Heart left ventricle (tissue), 16 donors: ENCODE measurements around the gene USP54. TPM values are rescaled to one million over a fixed set of nuclear protein-coding genes. Genes with fewer than 3 reads are reported as not detected.

Experiments
- ATAC-seq, 4 donors: fragments of 200-7000 bp; cut with Tn5 transposase; one replicate each; pipeline ENCODE4 v1.9.1; 2020 to 2022; ENCODE audit warnings: moderate library complexity in 4 of 4, mild to moderate bottlenecking in 3 of 4, moderate number of reproducible peaks in 1 of 4
- DNase-seq, 5 donors: peaks; one replicate each; pipeline ENCODE4 v3.0.0-alpha.2; 2020
- H3K27ac ChIP-seq, 12 donors: fragments of 200-600 bp; sonication (generic) in 4 of 12; one replicate each; pipeline versions ENCODE4 v1.5.0 to v1.8.0; 2016 to 2022; ENCODE audit warnings: mild to moderate bottlenecking in 2 of 12
- H3K27me3 ChIP-seq, 9 donors: fragments of 200-600 bp; sonication (generic) in 2 of 9; one replicate each; pipeline versions ENCODE4 v1.5.1 to v1.8.0; 2016 to 2022; ENCODE audit warnings: mild to moderate bottlenecking in 3 of 9
- H3K36me3 ChIP-seq, 9 donors: fragments of 200-600 bp; sonication (generic) in 2 of 9; one replicate each; pipeline versions ENCODE4 v1.5.0 to v1.8.0; 2018 to 2022; ENCODE audit warnings: mild to moderate bottlenecking in 2 of 9
- H3K4me1 ChIP-seq, 12 donors: fragments of 200-600 bp; sonication (generic) in 4 of 12; one replicate each; pipeline versions ENCODE4 v1.5.0 to v1.8.0; 2016 to 2022; ENCODE audit warnings: mild to moderate bottlenecking in 3 of 12
- H3K4me3 ChIP-seq, 12 donors: fragments of 200-600 bp; sonication (generic) in 4 of 12; one replicate each; pipeline versions ENCODE4 v1.5.0 to v1.8.0; 2017 to 2022; ENCODE audit warnings: mild to moderate bottlenecking in 9 of 12, moderate library complexity in 4 of 12
- H3K9me3 ChIP-seq, 12 donors: fragments of 200-600 bp; sonication (generic) in 4 of 12; one replicate each; pipeline versions ENCODE4 v1.5.0 to v1.8.0; 2016 to 2022; ENCODE audit warnings: mild to moderate bottlenecking in 1 of 12
- CTCF ChIP-seq, 12 donors: fragments of 200-600 bp; sonication (generic) in 4 of 12; IDR thresholded peaks; one replicate each; pipeline versions ENCODE4 v1.5.0 to v1.8.0; 2018 to 2022; ENCODE audit warnings: antibody characterized with exemption in 12 of 12, mild to moderate bottlenecking in 5 of 12
- POLR2A ChIP-seq, 2 donors: fragments of 450-650 bp; IDR thresholded peaks; one replicate each; pipeline ENCODE4 v1.6.1; 2017; ENCODE audit warnings: antibody characterized with exemption in 2 of 2, mild to moderate bottlenecking in 2 of 2, moderate library complexity in 2 of 2
- WGBS, 4 donors: extraction: QIAGEN DNeasy Blood & Tissue Kit in 2 of 4; methylation state at CpG; one replicate each; pipeline versions ENCODE4 v1.1.5 to v1.1.7; 2013 to 2018; 5-methylcytosine and 5-hydroxymethylcytosine counted together
- intact Hi-C, 10 donors: fragments of 100-400 bp; cut with DNase I; formaldehyde crosslinking; loops; one replicate each; pipeline versions ENCODE4 v1.11.1 to v1.14.2; 2022
- polyA plus RNA-seq, 2 donors: library from polyadenylated mRNA; stranded (reverse); fragments of 200-250 nt; gene quantifications; one replicate each; pipeline ENCODE4 v1.2.3, GENCODE V29; 2013
- total RNA-seq, 9 donors: library from RNA; depleted of rRNA in 2 of 9; stranded (reverse); fragments of >200 nt in 2 of 9; fragmentation: NEBNext Ultra II Directional in 3 of 9; extraction: Animal tissue kit (Norgen Biotek cat#: 25700) in 3 of 9; gene quantifications; one replicate each; pipeline versions ENCODE4 v1.1.0 to v1.2.4, GENCODE V29; 2016 to 2023
- donor health status: ischemic (EF 13 %, LVEDD 7.1; RV severe dilation, severe dysfunction).
- donor health status: healthy with polysubstance abuse.
- donor health status: DM: no; HTN: yes; CAD: no.
- donor health status: DM: no; HTN: no; CAD: no.
- donor health status: ischemic (EF 25% LVEDD 6.9; RV normal size, moderate dysfunction).
- donor health status: ischemic (EF 25% LVEDD 5.7; RV mildly dilated, moderate dysfunction).
- donor health status: healthy.
- donor health status: DM: yes; HTN: yes; CAD: no.
- donor health status: ischemic (EF 35%, LVEDD 5.7; RV mildly dilated, moderate dysfunction).
- donor health status: nonischemic (EF 11% LVEDD 7.7; RV severe dilation, severe dysfunction).
- donor health status: DM: yes; HTN: yes; CAD: no.
- donor health status: PGD.
- donor health status: ischemic (EF 29% LVEDD 5.4; RV normal size, mild dysfunction).
- donor health status: nonischemic (EF 23%, LVEDD 6.1; RV moderate dilation, normal function).

The USP54 gene
- total and polyA plus RNA-seq, 11 donors = 9.1 to 37.3 (median 18.4) TPM

GRCh38 chr10:73460897-73461296, 130.2 kb downstream of the USP54 start:
- intact Hi-C loops = no loop called here
- Histone ChIP-seq H3K4me3 (no peak overlapping the region), H3K36me3 (peaks cover 0 to 94% (median 58%) of the 10 kb centered on the region in 9 donors), H3K9me3 (no peaks in the 10 kb centered on the region), H3K27ac (no peak overlapping the region), H3K4me1 (peaks cover 0 to 9% (median 0%) of the 10 kb centered on the region in 12 donors), H3K27me3 (no peaks in the 10 kb centered on the region)
- WGBS, 4 donors = 97 to 98% (median 98%) methylated on average over 4 of the region's 4 CpGs
- ATAC-seq (no peak), DNase-seq (no peak)
- no peak for TF ChIP-seq POLR2A (IDR thresholded peaks at IDR 0.05)
- no peak for TF ChIP-seq CTCF (IDR thresholded peaks at IDR 0.05)

- Histone ChIP-seq H3K36me3 (peaks cover 0 to 89% (median 54%) of the 10 kb centered on the region in 9 donors), H3K27ac (no peak overlapping the region), H3K4me1 (peaks cover 0 to 9% (median 0%) of the 10 kb centered on the region in 12 donors), H3K4me3 (no peak overlapping the region), H3K27me3 (no peaks in the 10 kb centered on the region), H3K9me3 (no peaks in the 10 kb centered on the region)
- intact Hi-C loops = no loop called here
- 78 to 85% (median 83%) methylated on average over 6 of the region's 6 CpGs for WGBS, 4 donors
- TF ChIP-seq CTCF (IDR thresholded peaks at IDR 0.05) = no peak
- TF ChIP-seq POLR2A (IDR thresholded peaks at IDR 0.05) = no peak
- DNase-seq (no peak), ATAC-seq (no peak)
Measured at GRCh38 chr10:73459683-73460314, 131.3 kb downstream of the USP54 start.

- no peak for TF ChIP-seq POLR2A (IDR thresholded peaks at IDR 0.05)
- no peak for TF ChIP-seq CTCF (IDR thresholded peaks at IDR 0.05)
- peaks cover 0 to 9% (median 0%) of the 10 kb centered on the region in 12 donors for H3K4me1 ChIP-seq
- no peaks in the 10 kb centered on the region for H3K27me3 ChIP-seq
- no peaks in the 10 kb centered on the region for H3K9me3 ChIP-seq
- H3K4me3 ChIP-seq = no peak overlapping the region
- no peak overlapping the region for H3K27ac ChIP-seq
- intact Hi-C loops = no loop called here
- DNase-seq (no peak), ATAC-seq (peak in 2 of 4 donors; percentile 28 to 64)
- 84 to 91% (median 87%) methylated on average over 2 of the region's 2 CpGs for WGBS, 4 donors
- H3K36me3 ChIP-seq = peaks cover 0 to 88% (median 61%) of the 10 kb centered on the region in 9 donors
Measured at GRCh38 chr10:73456187-73456890, 134.8 kb downstream of the USP54 start.

- 68 to 87% (median 81%) methylated on average over 1 of the region's 1 CpG for WGBS, 4 donors
- Histone ChIP-seq H3K27ac (peak overlapping the region in 2 of 12 donors; percentile 15 to 16), H3K36me3 (peaks cover 0 to 70% (median 49%) of the 10 kb centered on the region in 9 donors), H3K4me3 (no peak overlapping the region), H3K9me3 (no peaks in the 10 kb centered on the region), H3K4me1 (peaks cover 0 to 25% (median 2%) of the 10 kb centered on the region in 12 donors), H3K27me3 (no peaks in the 10 kb centered on the region)
- no peak for DNase-seq
- TF ChIP-seq CTCF (IDR thresholded peaks at IDR 0.05) = no peak
- no peak for TF ChIP-seq POLR2A (IDR thresholded peaks at IDR 0.05)
- intact Hi-C loops = no loop called here
- no peak for ATAC-seq
Measured at GRCh38 chr10:73449113-73449512, 142.0 kb downstream of the USP54 start.
